OCI-LY3 (cell line): ENCODE measurements around the gene CDC45.

Experiments
- H2AFZ ChIP-seq: fragments of 200-600, 300-600 bp; shearing (Covaris generic); 2 replicates; pipeline ENCODE4 v1.6.0; 2014; ENCODE audit warnings: antibody characterized with exemption, low read depth, low read length
- H3K27ac ChIP-seq: fragments of 200-600, 300-600 bp; sonication (generic); 2 replicates; pipeline ENCODE4 v1.5.1; 2014; ENCODE audit warnings: mild to moderate bottlenecking, low read length, moderate library complexity, mixed read lengths
- H3K27me3 ChIP-seq: fragments of 200-600, 300-600 bp; sonication (generic); 2 replicates; pipeline ENCODE4 v1.6.1; 2014; ENCODE audit warnings: low read depth, low read length, mixed read lengths
- H3K36me3 ChIP-seq: fragments of 200-600, 300-600 bp; sonication (generic); replicated peaks from 2 replicates; pipeline ENCODE3; 2014; ENCODE audit warnings: low read depth, low read length, mixed read lengths
- H3K4me1 ChIP-seq: fragments of 300-600, 200-600 bp; sonication (generic); 2 replicates; pipeline ENCODE4 v1.6.1; 2014; ENCODE audit warnings: low read length, mixed read lengths
- H3K4me2 ChIP-seq: fragments of 200-600, 300-600 bp; sonication (generic); 2 replicates; pipeline ENCODE4 v1.6.1; 2014; ENCODE audit warnings: low read length, mixed read lengths
- H3K4me3 ChIP-seq: fragments of 300-600, 200-600 bp; sonication (generic); 2 replicates; pipeline ENCODE4 v1.5.1; 2014; ENCODE audit warnings: antibody characterized with exemption, mild to moderate bottlenecking, low read length, moderate library complexity
- H3K79me2 ChIP-seq: fragments of 300-600, 200-600 bp; shearing (Covaris generic); 2 replicates; pipeline ENCODE4 v1.6.1; 2014; ENCODE audit warnings: mild to moderate bottlenecking, low read length, mixed read lengths
- H3K9ac ChIP-seq: fragments of 300-600, 200-600 bp; shearing (Covaris generic); 2 replicates; pipeline ENCODE4 v1.6.0; 2014; ENCODE audit warnings: mild to moderate bottlenecking, low read length, moderate library complexity
- H3K9me3 ChIP-seq: fragments of 200-600, 300-600 bp; shearing (Covaris generic); 2 replicates; pipeline ENCODE4 v1.6.1; 2014; ENCODE audit warnings: low read length, mixed read lengths; ENCODE audit not compliant: insufficient read depth
- H4K20me1 ChIP-seq: fragments of 200-600, 300-600 bp; sonication (generic); 2 replicates; pipeline ENCODE4 v1.6.1; 2016; ENCODE audit warnings: low read length, mixed read lengths; ENCODE audit not compliant: insufficient read depth
- CTCF ChIP-seq: fragments of 200-600, 300-600 bp; sonication (generic); IDR thresholded peaks from 2 replicates; pipeline ENCODE4 v1.5.1; 2014; ENCODE audit warnings: antibody characterized with exemption, low read length, low read depth
- EZH2phosphoT487 ChIP-seq: fragments of 200-600 bp; shearing (Covaris generic); IDR thresholded peaks from 2 replicates; pipeline ENCODE4 v1.6.1; 2018; ENCODE audit warnings: antibody characterized with exemption, mixed run types, low read depth

The CDC45 gene

GRCh38 chr22:19510919-19511341 is 31.2 kb downstream of the CDC45 start:
- Histone ChIP-seq H4K20me1 (no peaks in the 10 kb centered on the region; the same call in 1 of the 2 replicates), H3K9ac (no peak overlapping the region), H3K9me3 (no peaks in the 10 kb centered on the region), H3K27ac (no peak overlapping the region), H3K4me2 (no peak overlapping the region), H3K4me1 (no peaks in the 10 kb centered on the region), H3K27me3 (no peaks in the 10 kb centered on the region), H3K79me2 (no peaks in the 10 kb centered on the region), H3K36me3 (peaks cover 51% of the 10 kb centered on the region), H2AFZ (no peak overlapping the region), H3K4me3 (no peak overlapping the region)
- no peak for TF ChIP-seq EZH2phosphoT487
- TF ChIP-seq CTCF: no peak

- H4K20me1 ChIP-seq: no peaks in the 10 kb centered on the region; the same call in 1 of the 2 replicates
- H3K27me3 ChIP-seq: no peaks in the 10 kb centered on the region
- H3K9ac ChIP-seq: no peak overlapping the region
- no peaks in the 10 kb centered on the region for H3K9me3 ChIP-seq
- TF ChIP-seq CTCF (no peak), EZH2phosphoT487 (no peak)
- H3K4me2 ChIP-seq: no peak overlapping the region
- H3K4me1 ChIP-seq: no peaks in the 10 kb centered on the region
- no peak overlapping the region for H2AFZ ChIP-seq
- no peaks in the 10 kb centered on the region for H3K79me2 ChIP-seq
- no peak overlapping the region for H3K27ac ChIP-seq
- peaks cover 57% of the 10 kb centered on the region for H3K36me3 ChIP-seq
- H3K4me3 ChIP-seq: no peak overlapping the region
These were observed 34.1 kb downstream of the CDC45 start for GRCh38 chr22:19513823-19514222.

- Histone ChIP-seq H3K9ac (no peak overlapping the region), H3K79me2 (no peaks in the 10 kb centered on the region), H3K9me3 (no peaks in the 10 kb centered on the region), H3K27ac (no peak overlapping the region), H3K27me3 (no peaks in the 10 kb centered on the region), H2AFZ (no peak overlapping the region), H3K4me1 (no peaks in the 10 kb centered on the region), H3K4me3 (no peak overlapping the region), H3K36me3 (peaks cover 53% of the 10 kb centered on the region), H4K20me1 (no peaks in the 10 kb centered on the region; the same call in 1 of the 2 replicates), H3K4me2 (no peak overlapping the region)
- TF ChIP-seq CTCF (no peak), EZH2phosphoT487 (no peak)
These were observed 35.3 kb downstream of the CDC45 start for GRCh38 chr22:19514831-19515565.

- H3K27ac ChIP-seq: no peak overlapping the region
- no peaks in the 10 kb centered on the region; the same call in 1 of the 2 replicates for H4K20me1 ChIP-seq
- H3K4me1 ChIP-seq: no peaks in the 10 kb centered on the region
- H3K9ac ChIP-seq: no peak overlapping the region
- peaks cover 49% of the 10 kb centered on the region for H3K36me3 ChIP-seq
- no peak for TF ChIP-seq EZH2phosphoT487
- no peak for TF ChIP-seq CTCF
- H3K4me2 ChIP-seq: no peak overlapping the region
- H3K27me3 ChIP-seq: no peaks in the 10 kb centered on the region
- H3K9me3 ChIP-seq: no peaks in the 10 kb centered on the region
- H3K4me3 ChIP-seq: no peak overlapping the region
- H2AFZ ChIP-seq: no peak overlapping the region
- no peaks in the 10 kb centered on the region for H3K79me2 ChIP-seq
These were observed 36.1 kb downstream of the CDC45 start for GRCh38 chr22:19515654-19516377.
